Keratinocyte (primary cell): ENCODE measurements around the gene NIPAL1. TPM values are rescaled to one million over a fixed set of nuclear protein-coding genes. Genes with fewer than 3 reads are reported as not detected.

Source experiments
- DNase-seq: peaks from one replicate; pipeline ENCODE4 v3.0.0-alpha.2; 2011; ENCODE audit warnings: low read depth, missing footprints, low spot score
- FAIRE-seq: peaks from 2 replicates; lab custom pipeline; 2011; peaks lifted over from hg19 to GRCh38; lab: Jason Lieb, UNC
- H2AFZ ChIP-seq: 2 replicates; pipeline ENCODE4 v1.6.0; 2012; ENCODE audit warnings: low read length, control low read depth, inconsistent platforms; ENCODE audit not compliant: control insufficient read depth
- H3K27ac ChIP-seq: 2 replicates; pipeline ENCODE4 v1.5.1; 2011; ENCODE audit warnings: low read length; ENCODE audit not compliant: control insufficient read depth, insufficient read depth
- H3K27me3 ChIP-seq: 3 replicates; pipeline ENCODE4 v1.6.0; 2011; ENCODE audit warnings: low read length; ENCODE audit not compliant: control insufficient read depth, insufficient read depth; ENCODE audit errors: extremely low read depth
- H3K36me3 ChIP-seq, 2 experiments: 2 replicates in 1 of 2; 3 replicates in 1 of 2; pipeline ENCODE4 v1.5.1; 2011; ENCODE audit warnings: low read length in 2 of 2, mild to moderate bottlenecking in 1 of 2; ENCODE audit not compliant: control insufficient read depth in 2 of 2, insufficient read depth in 2 of 2; ENCODE audit errors: extremely low read depth in 1 of 2
- H3K4me1 ChIP-seq: 3 replicates; pipeline ENCODE4 v1.5.1; 2011; ENCODE audit warnings: low read length; ENCODE audit not compliant: control insufficient read depth, insufficient read depth; ENCODE audit errors: extremely low read depth
- H3K4me2 ChIP-seq: 3 replicates; pipeline ENCODE4 v1.6.0; 2011; ENCODE audit warnings: low read depth, low read length; ENCODE audit not compliant: control insufficient read depth, insufficient read depth; ENCODE audit errors: extremely low read depth
- H3K4me3 ChIP-seq, 3 experiments: fragments of 200-600 bp in 1 of 3; sonication (generic) in 1 of 3; 2 replicates in 2 of 3; 3 replicates in 1 of 3; pipeline ENCODE4 v1.5.1; 2011 to 2016; ENCODE audit warnings: low read length in 3 of 3, mild to moderate bottlenecking in 3 of 3, control low read depth in 2 of 3, inconsistent platforms in 1 of 3, low read depth in 1 of 3, mixed read lengths in 1 of 3, mixed run types in 1 of 3, moderate library complexity in 1 of 3; ENCODE audit not compliant: control insufficient read depth in 2 of 3, insufficient read depth in 2 of 3; ENCODE audit errors: extremely low read depth in 1 of 3
- H3K79me2 ChIP-seq: 2 replicates; pipeline ENCODE4 v1.6.0; 2012; ENCODE audit warnings: low read length; ENCODE audit not compliant: control insufficient read depth, insufficient read depth
- H3K9ac ChIP-seq: 3 replicates; pipeline ENCODE4 v1.6.0; 2011; ENCODE audit warnings: low read length; ENCODE audit not compliant: control insufficient read depth, insufficient read depth; ENCODE audit errors: extremely low read depth
- H3K9me1 ChIP-seq: 3 replicates; pipeline ENCODE4 v1.6.0; 2011; ENCODE audit warnings: low read length; ENCODE audit not compliant: control insufficient read depth, insufficient read depth; ENCODE audit errors: extremely low read depth
- H3K9me3 ChIP-seq: 2 replicates; pipeline ENCODE4 v1.5.1; 2012; ENCODE audit warnings: low read depth, low read length; ENCODE audit not compliant: control insufficient read depth
- H4K20me1 ChIP-seq: 3 replicates; pipeline ENCODE4 v1.6.0; 2011; ENCODE audit warnings: low read length; ENCODE audit not compliant: control insufficient read depth, insufficient read depth; ENCODE audit errors: extremely low read depth
- EZH2 ChIP-seq: IDR thresholded peaks from one replicate; pipeline ENCODE4 v1.6.1; 2012; ENCODE audit warnings: inconsistent platforms, mild to moderate bottlenecking, low read length, moderate library complexity
- dilution Hi-C: fragments of 300-500 bp; cut with MboI; formaldehyde crosslinking; loops from one replicate; pipeline ENCODE4 v1.7.0; 2020; ENCODE audit warnings: low sequenced_read_pairs; ENCODE audit not compliant: extremely low pct_ligation_motif_present
- polyA plus RNA-seq, 5 experiments: library from polyadenylated mRNA; depleted of rRNA in 3 of 5; stranded (reverse) in 3 of 5; stranded (forward) in 1 of 5; unstranded in 1 of 5; fragments of >200 nt; gene quantifications; 1 replicate in 1 of 5; 2 replicates in 3 of 5; 3 replicates in 1 of 5; pipeline versions ENCODE4 v1.2.1 to v1.2.3, GENCODE V29; 2011 to 2012; ENCODE audit warnings: missing spikeins in 2 of 5, low read depth in 1 of 5, low replicate concordance in 1 of 5
- TF ChIP-seq, protein P1 (sequence below), 3 experiments: IDR thresholded peaks in 1 of 3; conservative IDR thresholded peaks in 1 of 3; optimal IDR thresholded peaks in 1 of 3; 2 replicates in 2 of 3; 3 replicates in 1 of 3; pipeline versions ENCODE3 to v1.5.1; 2011; ENCODE audit warnings: low read length in 3 of 3, mild to moderate bottlenecking in 3 of 3, moderate library complexity in 2 of 3, control low read depth in 1 of 3, inconsistent platforms in 1 of 3; ENCODE audit not compliant: insufficient read depth in 2 of 3; ENCODE audit errors: extremely low read depth in 1 of 3

Gene NIPAL1
- polyA plus RNA-seq, 1 donor (not counting 4 experiments of a cell fraction or from before 2014, with no cell fraction given), result 18.9 TPM

DNA sequence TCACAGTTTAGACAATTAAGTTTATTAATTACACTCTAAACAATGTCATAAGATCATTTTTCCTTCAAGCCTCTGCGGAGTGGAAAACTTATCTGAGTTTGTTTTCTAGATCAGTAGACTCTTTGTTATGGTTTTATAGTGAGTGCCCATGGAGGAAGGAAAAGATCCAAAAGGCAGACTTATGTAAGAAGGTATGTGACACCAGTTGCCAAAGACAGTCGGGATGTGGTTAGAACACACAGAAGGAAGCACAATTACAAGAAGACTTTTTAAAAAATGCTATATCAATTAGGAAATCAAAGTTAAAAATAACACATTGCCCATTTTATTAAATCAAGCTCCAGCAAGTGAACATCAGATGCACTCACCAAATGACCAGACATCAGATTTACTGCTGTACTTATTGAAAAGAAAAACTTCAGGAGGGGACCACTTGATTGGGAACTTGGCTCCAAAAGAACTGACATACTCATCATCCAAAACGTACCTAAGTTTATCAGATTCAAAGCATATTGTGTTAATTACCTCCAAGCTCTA is 57.1 kb downstream of the NIPAL1 start:
- Histone ChIP-seq H3K27me3 (no peaks in the 10 kb centered on the region), H4K20me1 (no peaks in the 10 kb centered on the region), H3K36me3 (no peaks in the 10 kb centered on the region), H3K9me3 (no peaks in the 10 kb centered on the region), H2AFZ (no peak overlapping the region), H3K4me1 (no peaks in the 10 kb centered on the region), H3K4me3 (no peak overlapping the region), H3K4me2 (no peak overlapping the region), H3K9me1 (no peaks in the 10 kb centered on the region), H3K9ac (no peak overlapping the region), H3K79me2 (no peaks in the 10 kb centered on the region), H3K27ac (no peak overlapping the region)
- FAIRE-seq (no peak), DNase-seq (no peak)
- TF ChIP-seq EZH2, result no peak
- TF ChIP-seq, protein P1, sequence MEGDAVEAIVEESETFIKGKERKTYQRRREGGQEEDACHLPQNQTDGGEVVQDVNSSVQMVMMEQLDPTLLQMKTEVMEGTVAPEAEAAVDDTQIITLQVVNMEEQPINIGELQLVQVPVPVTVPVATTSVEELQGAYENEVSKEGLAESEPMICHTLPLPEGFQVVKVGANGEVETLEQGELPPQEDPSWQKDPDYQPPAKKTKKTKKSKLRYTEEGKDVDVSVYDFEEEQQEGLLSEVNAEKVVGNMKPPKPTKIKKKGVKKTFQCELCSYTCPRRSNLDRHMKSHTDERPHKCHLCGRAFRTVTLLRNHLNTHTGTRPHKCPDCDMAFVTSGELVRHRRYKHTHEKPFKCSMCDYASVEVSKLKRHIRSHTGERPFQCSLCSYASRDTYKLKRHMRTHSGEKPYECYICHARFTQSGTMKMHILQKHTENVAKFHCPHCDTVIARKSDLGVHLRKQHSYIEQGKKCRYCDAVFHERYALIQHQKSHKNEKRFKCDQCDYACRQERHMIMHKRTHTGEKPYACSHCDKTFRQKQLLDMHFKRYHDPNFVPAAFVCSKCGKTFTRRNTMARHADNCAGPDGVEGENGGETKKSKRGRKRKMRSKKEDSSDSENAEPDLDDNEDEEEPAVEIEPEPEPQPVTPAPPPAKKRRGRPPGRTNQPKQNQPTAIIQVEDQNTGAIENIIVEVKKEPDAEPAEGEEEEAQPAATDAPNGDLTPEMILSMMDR (optimal IDR thresholded peaks at IDR 0.05 in 1 of 3, IDR thresholded peaks at IDR 0.05 in 1 of 3, conservative IDR thresholded peaks at IDR 0.05 in 1 of 3; ENCODE audit: extremely low read depth in 1 of 3, insufficient read depth in 2 of 3, low read length in 3 of 3), result no peak
- dilution Hi-C loops, result no loop called here

DNA sequence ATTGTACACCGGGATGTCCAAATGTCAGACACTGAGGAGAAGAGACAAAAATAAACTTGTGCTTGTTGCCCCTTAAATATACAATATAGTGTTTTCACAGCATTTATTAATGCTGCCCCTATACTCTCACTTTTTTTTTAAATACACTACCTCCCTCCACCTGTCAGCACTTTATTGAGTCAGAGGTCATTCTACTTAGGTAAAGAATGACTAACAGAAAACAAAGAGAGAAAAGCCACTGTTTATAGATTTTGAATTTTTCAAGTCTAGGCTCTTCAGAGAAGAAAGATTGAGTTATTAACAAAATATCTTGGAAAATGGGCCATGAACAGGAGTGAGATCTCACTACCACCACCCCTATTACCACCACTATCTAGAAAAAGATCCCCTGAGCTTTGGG is 58.1 kb downstream of the NIPAL1 start:
- Histone ChIP-seq H3K4me3 (no peak overlapping the region), H3K9me1 (no peaks in the 10 kb centered on the region), H3K27me3 (no peaks in the 10 kb centered on the region), H3K9ac (no peak overlapping the region), H3K36me3 (no peaks in the 10 kb centered on the region), H3K27ac (no peak overlapping the region), H3K4me2 (no peak overlapping the region), H2AFZ (no peak overlapping the region), H4K20me1 (no peaks in the 10 kb centered on the region), H3K4me1 (peaks cover 6% of the 10 kb centered on the region), H3K9me3 (no peaks in the 10 kb centered on the region), H3K79me2 (no peaks in the 10 kb centered on the region)
- DNase-seq (no peak), FAIRE-seq (no peak)
- TF ChIP-seq, protein P1 (optimal IDR thresholded peaks at IDR 0.05 in 1 of 3, IDR thresholded peaks at IDR 0.05 in 1 of 3, conservative IDR thresholded peaks at IDR 0.05 in 1 of 3; ENCODE audit: extremely low read depth in 1 of 3, insufficient read depth in 2 of 3, low read length in 3 of 3), result no peak
- TF ChIP-seq EZH2, result no peak
- dilution Hi-C loops, result no loop called here
